Suprapubic skin (tissue), 4 donors: ENCODE results near the gene CHRNA10. TPM values are rescaled to one million over a fixed set of nuclear protein-coding genes. Genes with fewer than 3 reads are reported as not detected.

Source experiments
- DNase-seq, 2 donors: peaks; one replicate each; pipeline ENCODE4 v3.0.0-alpha.2; 2019; ENCODE audit warnings: low spot score in 2 of 2
- H3K27ac ChIP-seq: fragments of 200-600 bp; sonication (generic); one replicate; pipeline ENCODE4 v1.5.1; 2019
- H3K27me3 ChIP-seq: fragments of 200-600 bp; sonication (generic); one replicate; pipeline ENCODE4 v1.5.1; 2019
- H3K36me3 ChIP-seq: fragments of 200-600 bp; sonication (generic); one replicate; pipeline ENCODE4 v1.5.1; 2019
- H3K4me1 ChIP-seq: fragments of 200-600 bp; sonication (generic); one replicate; pipeline ENCODE4 v1.5.1; 2019
- H3K4me3 ChIP-seq: fragments of 200-600 bp; sonication (generic); one replicate; pipeline ENCODE4 v1.5.1; 2019; ENCODE audit warnings: mild to moderate bottlenecking
- H3K9me3 ChIP-seq: fragments of 200-600 bp; sonication (generic); one replicate; pipeline ENCODE4 v1.5.1; 2019
- CTCF ChIP-seq, 2 donors: fragments of 200-600 bp in 1 of 2; fragments of 450-650 bp in 1 of 2; sonication (generic) in 1 of 2; IDR thresholded peaks; one replicate each; pipeline ENCODE4 v1.5.1; 2016 to 2019; ENCODE audit warnings: antibody characterized with exemption in 2 of 2, mild to moderate bottlenecking in 1 of 2, moderate library complexity in 1 of 2
- EP300 ChIP-seq: sonication (generic); formaldehyde crosslinking; IDR thresholded peaks from one replicate; pipeline ENCODE4 v1.6.1; 2017; ENCODE audit warnings: antibody characterized with exemption
- POLR2A ChIP-seq, 2 donors: fragments of 450-650 bp; IDR thresholded peaks; one replicate each; pipeline ENCODE4 v1.6.1; 2017; ENCODE audit warnings: antibody characterized with exemption in 2 of 2, mild to moderate bottlenecking in 2 of 2, moderate library complexity in 2 of 2
- POLR2AphosphoS5 ChIP-seq, 3 donors: sonication (generic); formaldehyde crosslinking; IDR thresholded peaks; one replicate each; pipeline ENCODE4 v1.6.1; 2017; ENCODE audit warnings: antibody characterized with exemption in 3 of 3
- WGBS: methylation state at CpG from one replicate; pipeline ENCODE4 v1.1.5; 2018; 5-methylcytosine and 5-hydroxymethylcytosine counted together
- total RNA-seq, 4 donors: library from RNA; depleted of rRNA; stranded (reverse); fragments of >200 nt; gene quantifications; one replicate each; pipeline ENCODE4 v1.1.0, GENCODE V29; 2016

The CHRNA10 gene
- total RNA-seq, 4 donors from 2014 or later, result 0.73 to 2.3 (median 0.89) TPM; not detected in 1

DNA sequence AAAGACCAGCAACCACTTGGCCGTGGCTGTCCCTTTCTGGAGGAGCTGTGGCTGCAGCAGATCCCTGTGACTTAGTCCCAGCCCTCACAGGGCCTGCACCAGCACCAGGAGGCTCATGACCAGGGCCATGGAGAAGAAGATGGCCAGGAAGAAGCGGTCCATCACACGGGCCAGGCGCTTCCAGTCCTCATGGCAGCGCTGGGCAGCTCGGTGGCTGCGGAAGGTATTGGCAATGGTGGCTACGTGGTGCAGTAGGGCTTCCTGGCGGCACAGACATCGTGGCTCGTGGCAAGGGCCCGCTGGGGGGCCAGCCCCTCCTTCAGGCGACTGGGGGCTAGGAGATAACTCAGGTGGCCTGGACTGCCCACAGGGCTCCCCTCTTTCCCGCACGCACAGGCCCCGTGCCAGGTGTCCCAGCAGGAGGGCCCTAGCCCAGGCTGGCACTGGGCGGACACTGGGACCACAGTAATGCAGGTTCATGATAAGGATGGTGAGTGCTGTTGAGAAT, 5.1 kb downstream of the CHRNA10 start:
- H3K27ac ChIP-seq, result no peak overlapping the region
- DNase-seq, result no peak
- H3K4me1 ChIP-seq, result no peaks in the 10 kb centered on the region
- H3K4me3 ChIP-seq, result no peak overlapping the region
- no peaks in the 10 kb centered on the region for H3K27me3 ChIP-seq
- H3K36me3 ChIP-seq, result peaks cover 64% of the 10 kb centered on the region
- WGBS, result 100% methylated on average over 9 of the region's 17 CpGs
- TF ChIP-seq POLR2AphosphoS5 (IDR thresholded peaks at IDR 0.05) (no peak), CTCF (IDR thresholded peaks at IDR 0.05) (no peak), EP300 (no peak), POLR2A (IDR thresholded peaks at IDR 0.05) (no peak)
- H3K9me3 ChIP-seq, result no peaks in the 10 kb centered on the region

- Histone ChIP-seq H3K27me3 (no peaks in the 10 kb centered on the region), H3K4me1 (no peaks in the 10 kb centered on the region), H3K9me3 (no peaks in the 10 kb centered on the region), H3K27ac (no peak overlapping the region), H3K36me3 (peaks cover 58% of the 10 kb centered on the region), H3K4me3 (no peak overlapping the region)
- DNase-seq, result no peak
- WGBS, result 89% methylated on average over 6 of the region's 6 CpGs
- TF ChIP-seq POLR2AphosphoS5 (IDR thresholded peaks at IDR 0.05), result no peak
- TF ChIP-seq EP300, result no peak
- TF ChIP-seq CTCF (IDR thresholded peaks at IDR 0.05), result no peak
- TF ChIP-seq POLR2A (IDR thresholded peaks at IDR 0.05), result no peak
Observed at GRCh38 chr11:3665336-3666022, 5.7 kb downstream of the CHRNA10 start.

DNA sequence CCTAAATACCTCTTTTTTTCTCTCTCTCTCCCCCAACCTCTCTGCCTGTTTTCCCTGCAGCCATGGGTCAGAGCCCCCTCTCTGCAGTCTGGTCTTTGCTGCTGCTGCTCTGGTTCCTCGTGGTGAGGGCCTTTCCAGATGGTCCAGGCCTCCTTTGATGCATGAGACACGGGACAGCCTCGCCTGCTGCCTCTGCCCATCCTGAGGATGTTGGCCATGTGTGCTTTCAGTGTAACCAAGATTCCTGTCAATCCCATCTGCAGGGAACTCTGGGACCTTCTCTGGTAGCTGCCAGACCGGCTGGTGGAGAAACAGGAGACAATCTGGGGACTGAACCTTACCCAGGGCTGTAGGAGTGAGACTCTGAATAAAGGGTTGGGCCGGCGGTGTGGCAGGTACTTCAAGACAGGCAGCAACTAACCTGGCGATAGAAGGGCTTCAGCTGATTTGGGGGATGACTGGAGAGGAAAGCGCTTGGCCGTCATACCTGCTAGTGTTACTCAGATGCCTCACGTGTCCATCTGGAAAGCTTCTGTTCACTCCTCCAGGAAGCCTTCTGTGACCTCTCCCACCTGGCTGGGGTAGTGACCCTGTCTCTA, 7.1 kb downstream of the CHRNA10 start:
- Histone ChIP-seq H3K4me3 (no peak overlapping the region), H3K27me3 (no peaks in the 10 kb centered on the region), H3K27ac (no peak overlapping the region), H3K36me3 (peaks cover 45% of the 10 kb centered on the region), H3K9me3 (no peaks in the 10 kb centered on the region), H3K4me1 (no peaks in the 10 kb centered on the region)
- peak in 1 of 2 donors; percentile 69 for DNase-seq
- WGBS, result 79% methylated on average over 10 of the region's 10 CpGs
- TF ChIP-seq EP300, result no peak
- no peak for TF ChIP-seq CTCF (IDR thresholded peaks at IDR 0.05)
- TF ChIP-seq POLR2AphosphoS5 (IDR thresholded peaks at IDR 0.05), result no peak
- no peak for TF ChIP-seq POLR2A (IDR thresholded peaks at IDR 0.05)

- no peak overlapping the region for H3K4me3 ChIP-seq
- H3K36me3 ChIP-seq, result peaks cover 32% of the 10 kb centered on the region
- no peak overlapping the region for H3K27ac ChIP-seq
- no peaks in the 10 kb centered on the region for H3K4me1 ChIP-seq
- DNase-seq, result peak in 1 of 2 donors; percentile 32
- H3K27me3 ChIP-seq, result no peaks in the 10 kb centered on the region
- no peak for TF ChIP-seq EP300
- no peak for TF ChIP-seq POLR2A (IDR thresholded peaks at IDR 0.05)
- TF ChIP-seq CTCF (IDR thresholded peaks at IDR 0.05), result no peak
- TF ChIP-seq POLR2AphosphoS5 (IDR thresholded peaks at IDR 0.05), result no peak
- H3K9me3 ChIP-seq, result no peaks in the 10 kb centered on the region
Observed at GRCh38 chr11:3662856-3663255, 8.3 kb downstream of the CHRNA10 start.

GRCh38 chr11:3660960-3661359, 10.2 kb downstream of the CHRNA10 start:
- 77% methylated on average over 2 of the region's 2 CpGs for WGBS
- DNase-seq, result no peak
- Histone ChIP-seq H3K36me3 (peaks cover 13% of the 10 kb centered on the region), H3K27me3 (no peaks in the 10 kb centered on the region), H3K9me3 (no peaks in the 10 kb centered on the region), H3K4me1 (no peaks in the 10 kb centered on the region), H3K27ac (no peak overlapping the region), H3K4me3 (no peak overlapping the region)
- no peak for TF ChIP-seq POLR2AphosphoS5 (IDR thresholded peaks at IDR 0.05)
- no peak for TF ChIP-seq EP300
- TF ChIP-seq POLR2A (IDR thresholded peaks at IDR 0.05), result no peak
- no peak for TF ChIP-seq CTCF (IDR thresholded peaks at IDR 0.05)
